CD4-positive, alpha-beta T cell treated with Interleukin-2 at 100 ng/mL for 4 hours (primary cell): ENCODE data around the gene EVA1C.
"Not testable (repeated sequence)": the region's sequence is repeated elsewhere in the genome, so short reads cannot be mapped to it uniquely, and the experiment has no call there.

Source experiments
- DNase-seq: peaks from one replicate; pipeline ENCODE4 v3.0.0-alpha.2; 2020; ENCODE audit warnings: low spot score

Gene EVA1C

DNA sequence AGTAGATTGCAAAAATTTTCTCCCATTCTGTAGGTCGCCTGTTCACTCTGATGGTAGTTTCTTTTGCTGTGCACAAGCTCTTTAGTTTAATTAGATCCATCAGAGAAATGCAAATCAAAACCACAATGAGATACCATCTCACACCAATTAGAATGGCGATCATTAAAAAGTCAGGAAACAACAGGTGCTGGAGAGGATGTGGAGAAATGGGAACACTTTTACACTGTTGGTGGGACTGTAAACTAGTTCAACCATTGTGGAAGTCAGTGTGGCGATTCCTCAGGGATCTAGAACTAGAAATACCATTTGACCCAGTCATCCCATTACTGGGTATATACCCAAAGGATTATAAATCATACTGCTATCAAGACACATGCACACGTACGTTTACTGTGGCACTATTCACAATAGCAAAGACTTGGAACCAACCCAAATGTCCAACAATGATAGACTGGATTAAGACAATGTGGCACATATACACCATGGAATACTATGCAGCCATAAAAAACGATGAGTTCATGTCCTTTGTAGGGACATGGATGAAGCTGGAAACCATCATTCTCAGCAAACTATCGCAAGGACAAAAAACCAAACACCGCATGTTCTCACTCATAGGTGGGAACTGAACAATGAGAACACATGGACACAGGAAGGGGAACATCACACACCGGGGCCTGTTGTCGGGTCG lies 21.8 kb upstream of the EVA1C start:
- not testable (repeated sequence) for DNase-seq

DNA sequence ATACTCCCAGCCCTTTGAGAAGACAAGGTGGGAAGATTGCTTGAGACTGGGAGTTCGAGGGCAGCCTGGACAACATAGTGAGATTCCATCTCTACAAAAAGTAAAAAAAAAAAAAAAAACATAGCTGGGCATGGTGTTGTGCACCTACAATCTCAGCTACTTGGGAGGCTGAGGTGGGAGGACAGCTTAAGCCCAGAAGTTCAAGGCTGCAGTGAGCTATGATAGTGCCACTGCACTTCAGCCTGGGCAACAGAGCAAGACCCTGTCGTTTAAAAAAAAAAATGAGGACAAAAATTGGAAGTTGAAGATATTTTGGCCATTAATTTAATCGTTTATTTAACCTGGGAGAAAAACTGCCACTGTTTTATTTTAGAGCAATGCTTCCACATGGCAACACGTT lies 20.8 kb upstream of the EVA1C start:
- no peak for DNase-seq

DNA sequence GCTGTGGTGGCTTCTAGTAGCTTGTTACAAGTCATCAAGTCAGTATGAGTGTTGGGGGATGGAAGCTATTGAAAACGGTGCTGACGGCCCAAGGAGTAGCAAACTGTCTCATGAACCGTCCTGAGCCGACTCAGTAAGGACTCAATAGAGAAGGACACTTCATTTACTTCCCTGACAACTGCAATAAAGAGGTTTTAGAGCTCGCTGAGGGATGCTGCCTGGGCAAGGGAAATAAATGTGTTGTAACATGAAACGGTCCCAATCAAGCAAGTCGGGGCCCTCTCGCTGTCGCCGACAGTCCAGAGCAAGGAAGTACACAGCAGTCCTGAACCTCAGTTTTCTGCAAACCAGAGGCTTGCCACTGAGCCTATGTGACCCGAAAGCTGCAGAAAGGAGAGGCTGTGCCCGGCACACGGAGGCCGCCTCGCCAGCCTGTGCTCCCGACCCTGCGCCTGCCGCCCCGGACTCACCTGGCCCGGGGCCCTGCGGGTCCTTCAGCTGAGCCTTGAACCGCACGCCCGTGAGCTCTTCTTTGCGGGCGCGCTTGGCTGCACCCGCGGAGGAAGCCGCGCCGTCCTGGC lies 20.1 kb upstream of the EVA1C start:
- no peak for DNase-seq

DNA sequence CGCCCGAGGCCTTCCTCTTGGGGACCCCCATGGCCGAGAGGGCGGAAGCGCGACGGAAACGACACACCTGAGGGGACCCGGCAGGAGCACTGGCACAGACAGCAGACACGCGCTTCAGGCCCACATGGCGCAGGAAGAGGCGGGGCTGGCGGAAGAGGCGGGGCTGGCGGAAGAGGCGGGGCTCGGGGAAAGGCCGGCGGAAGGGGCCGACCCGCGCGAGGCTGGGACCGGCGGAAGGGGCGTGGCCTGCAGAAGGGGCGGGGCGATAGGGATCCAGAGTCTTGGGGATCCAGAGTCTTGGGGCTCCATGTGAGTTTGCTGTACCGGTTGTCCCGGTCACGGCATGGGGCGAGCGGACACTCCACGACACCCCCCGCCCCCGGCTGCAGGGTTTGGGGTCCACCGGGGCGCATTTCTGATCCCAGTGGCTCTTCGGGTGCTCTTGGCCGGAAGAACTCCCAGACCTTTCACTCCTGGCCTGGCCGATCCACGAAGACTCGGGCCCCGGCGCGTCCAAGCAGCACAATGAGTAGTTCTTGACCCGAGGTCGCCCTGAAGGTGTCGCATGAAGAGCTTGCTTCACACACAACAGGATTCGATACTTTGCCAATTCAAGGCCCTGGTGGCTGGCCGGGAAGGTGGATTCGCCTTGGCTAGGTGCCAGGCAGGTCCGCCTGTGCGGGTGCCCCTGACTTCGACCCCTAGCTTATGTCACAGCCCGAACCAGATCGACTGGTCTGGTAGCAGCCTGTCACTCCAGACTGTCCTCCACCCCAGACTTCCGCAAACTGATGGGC lies 19.4 kb upstream of the EVA1C start, which contains the start of gene URB1:
Gene URB1, minus strand, starts transcription at position 133 of the 797 bp plus-strand sequence. Its CDS starts 102 bp downstream, at position 31.
- peak; percentile 94 for DNase-seq

DNA sequence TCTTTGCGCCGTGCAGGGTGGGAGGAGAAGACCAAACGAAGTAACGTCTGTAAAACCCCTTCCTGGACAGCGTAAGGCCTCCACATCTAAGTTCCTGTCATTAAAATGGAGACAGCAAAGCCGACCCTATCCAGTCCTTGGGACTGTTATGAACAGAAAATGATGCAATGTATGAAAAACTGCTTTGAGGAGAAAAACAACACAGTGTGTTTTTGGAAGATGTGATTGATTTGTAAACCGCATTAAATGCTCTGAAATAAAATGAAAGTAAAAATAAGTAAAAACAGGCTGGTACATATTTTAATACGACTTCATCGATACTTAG lies 18.9 kb upstream of the EVA1C start:
- no peak for DNase-seq

DNA sequence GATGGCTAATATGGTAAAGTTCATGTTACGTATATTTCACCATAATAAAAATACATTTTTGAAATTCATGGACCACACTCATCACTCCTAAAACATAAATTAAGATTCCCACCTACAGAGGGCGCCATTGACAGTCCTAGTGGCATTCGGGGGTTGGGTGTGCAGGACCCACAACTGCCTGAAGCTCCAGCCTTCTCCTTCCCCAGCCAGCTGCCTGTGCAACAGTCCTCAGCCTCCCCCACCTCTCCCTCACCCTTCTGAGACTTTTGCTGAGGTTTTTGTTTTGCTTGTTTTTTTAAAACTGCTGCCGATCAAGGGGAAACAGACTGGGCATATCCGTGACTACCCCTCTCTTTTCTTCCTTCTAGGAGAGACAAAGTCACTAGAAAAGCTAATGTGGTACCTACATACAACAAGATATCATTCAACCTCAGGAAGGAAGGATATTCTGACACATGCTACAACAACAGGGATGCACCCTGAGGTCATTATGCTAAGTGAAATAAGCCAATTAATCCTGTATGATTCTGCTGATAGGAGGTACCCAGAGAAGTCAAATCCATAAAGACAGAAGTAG lies 9.2 kb upstream of the EVA1C start:
- peak; percentile 76 for DNase-seq

DNA sequence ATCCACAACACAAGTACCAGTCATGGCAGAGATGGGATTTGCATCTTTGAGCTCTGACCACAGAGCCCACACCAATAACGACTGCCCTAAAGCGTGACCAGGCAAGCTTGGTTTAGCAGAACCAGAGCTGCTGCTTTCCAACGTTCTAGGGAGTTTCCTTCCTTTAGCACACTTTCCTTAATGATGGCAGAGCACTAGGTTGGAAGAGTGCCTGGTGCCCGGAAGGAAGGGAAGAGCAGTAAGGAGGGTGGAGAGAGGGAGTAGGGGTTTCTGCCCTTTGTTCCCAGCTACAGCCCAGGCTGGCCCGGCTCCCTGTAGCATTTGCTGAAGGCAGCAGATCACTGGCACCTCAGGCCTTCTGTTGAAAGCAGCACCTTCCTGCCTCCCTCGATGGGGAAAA lies 6.1 kb upstream of the EVA1C start:
- no peak for DNase-seq

DNA sequence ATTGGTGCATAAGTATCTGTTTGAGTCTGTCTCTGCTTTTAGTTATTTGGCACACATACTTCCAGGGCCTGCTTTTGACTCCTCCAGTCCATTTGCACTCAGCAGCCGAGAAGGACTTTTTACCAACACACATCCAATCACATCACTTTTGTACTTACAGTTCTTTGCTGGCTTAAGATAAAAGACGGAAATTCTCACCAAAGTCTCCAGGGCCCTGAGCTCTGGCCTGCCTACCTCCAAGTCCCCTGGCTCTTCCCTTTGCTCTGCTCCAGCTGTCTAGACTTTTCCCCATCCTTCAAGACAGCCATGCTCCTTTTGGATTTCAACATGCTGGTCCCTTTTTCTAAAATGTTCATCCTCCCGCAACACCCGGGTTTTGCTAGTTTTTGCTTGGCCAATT lies 2.2 kb upstream of the EVA1C start:
- no peak for DNase-seq

DNA sequence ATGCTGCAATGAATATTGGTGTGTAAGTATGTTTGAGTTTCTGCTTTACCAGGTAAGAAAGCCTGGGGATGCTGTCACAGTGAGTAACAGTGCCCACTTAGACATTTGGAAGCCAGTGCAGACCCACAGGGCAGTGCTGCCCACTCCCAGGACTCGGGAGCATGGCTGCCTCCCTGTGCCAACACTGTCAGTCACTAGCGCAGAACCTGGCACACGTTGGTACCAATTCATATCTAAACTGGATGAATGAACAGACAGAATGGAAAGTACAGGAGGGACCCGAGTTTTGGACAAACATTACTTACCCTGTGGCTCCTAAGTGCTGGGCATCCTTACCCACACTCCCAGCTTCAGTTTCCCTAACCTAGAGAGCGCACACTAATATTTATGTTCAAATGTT lies 1.6 kb upstream of the EVA1C start:
- no peak for DNase-seq

DNA sequence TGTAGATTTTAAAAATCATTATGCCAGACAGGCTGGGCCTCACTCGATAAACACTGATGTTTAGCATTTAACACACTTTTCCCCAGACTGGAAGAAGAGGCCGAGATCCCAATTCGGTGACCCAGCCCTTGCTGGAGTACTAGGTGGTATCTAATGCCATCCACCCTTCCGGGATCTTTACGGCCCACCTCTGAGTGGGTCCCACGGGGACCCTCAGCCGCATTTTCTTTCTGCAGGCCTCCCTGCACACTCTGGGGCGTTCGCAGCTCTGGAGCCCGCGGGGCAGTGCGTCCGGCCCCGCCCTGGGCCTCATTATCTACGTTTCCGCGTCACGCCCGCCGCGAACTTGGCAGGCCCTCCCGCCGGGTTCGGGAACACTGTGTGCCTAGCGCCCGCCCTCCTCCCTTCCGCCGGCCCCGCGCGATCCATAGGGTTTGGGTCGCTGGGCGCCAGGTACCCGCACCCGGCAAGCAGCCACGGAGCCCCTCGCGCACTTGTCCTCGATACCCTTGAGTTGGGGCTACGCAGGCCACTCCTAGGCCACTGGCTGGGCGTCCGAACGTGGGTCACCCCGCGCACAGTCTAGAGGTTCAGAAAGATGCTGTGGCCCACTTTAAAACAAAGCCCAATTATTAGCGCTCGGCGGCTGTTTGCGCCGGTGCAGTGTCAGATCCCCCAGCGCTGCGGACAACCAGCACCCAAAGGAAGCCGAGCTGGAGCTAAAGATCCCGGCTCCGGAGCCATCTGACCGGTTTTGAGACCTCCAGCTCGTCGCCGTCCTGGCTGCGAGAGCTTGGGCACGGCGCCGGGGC lies 950 bp upstream of the EVA1C start:
- peak; percentile 66 for DNase-seq

DNA sequence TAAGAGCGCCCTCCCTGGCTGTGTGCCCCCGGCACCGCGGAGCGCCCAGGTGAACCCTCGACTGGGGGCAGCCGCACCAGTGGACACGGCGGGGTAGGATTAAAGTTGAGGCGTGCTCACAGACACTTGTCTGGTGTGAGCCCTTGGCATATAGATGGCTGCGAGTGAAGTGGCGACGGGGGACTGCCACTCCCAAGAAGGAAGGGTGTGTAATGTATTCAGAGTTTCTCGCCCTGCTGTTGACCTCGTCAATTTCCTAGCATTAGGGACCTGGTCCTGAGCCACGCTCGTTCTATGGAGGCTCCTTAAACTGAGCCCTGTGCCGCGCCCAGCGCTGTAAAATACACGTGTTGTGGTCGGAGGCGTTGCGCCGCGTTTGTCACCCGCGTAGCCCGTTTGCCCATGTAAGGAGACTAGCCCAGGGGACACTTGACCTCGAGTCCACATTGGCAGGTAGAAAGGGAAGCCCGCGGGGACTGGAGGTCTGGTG lies 554 bp downstream of the EVA1C start:
- no peak for DNase-seq

DNA sequence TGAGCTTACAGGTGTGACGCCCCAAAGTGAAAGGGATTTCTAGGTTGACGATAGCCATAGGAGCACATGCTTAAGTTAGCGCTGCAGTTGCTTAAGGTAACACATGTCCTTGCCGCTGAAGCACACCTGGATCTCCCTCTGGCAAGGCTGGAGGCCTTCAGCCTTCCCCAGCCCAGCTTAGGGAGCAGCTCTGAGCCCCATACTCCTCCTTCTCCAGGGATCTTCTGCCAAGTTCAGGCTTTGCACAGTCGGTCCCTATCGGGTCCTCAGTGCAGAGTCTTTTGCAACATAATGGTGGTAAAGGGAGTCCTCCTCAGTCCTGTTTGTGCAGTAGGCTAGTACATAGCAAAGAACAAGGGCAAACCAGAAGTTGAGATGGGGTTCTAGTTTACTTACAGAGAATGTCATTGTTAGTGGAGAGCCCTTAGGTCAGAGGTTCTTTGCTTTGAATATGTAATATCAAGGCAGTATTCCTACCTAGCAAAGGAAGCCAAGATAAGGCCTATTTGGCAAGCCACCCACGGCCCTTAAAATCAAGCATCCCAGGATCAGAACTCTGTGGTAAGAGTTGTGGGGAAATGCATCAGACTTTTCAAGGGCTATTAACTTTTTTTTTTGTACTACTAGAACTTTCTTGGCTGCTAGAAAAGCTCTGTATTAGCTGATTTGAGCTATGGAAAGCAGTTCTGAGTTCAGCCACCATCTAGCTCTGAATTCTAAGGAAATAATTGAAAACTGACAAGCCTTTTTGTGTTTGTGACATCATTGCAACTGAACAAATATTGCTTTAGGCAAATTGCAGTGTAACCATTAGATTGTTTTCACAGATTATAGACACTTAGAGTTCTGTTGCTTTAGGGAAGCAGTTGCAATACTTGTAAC lies 1.4 kb downstream of the EVA1C start:
- no peak for DNase-seq

DNA sequence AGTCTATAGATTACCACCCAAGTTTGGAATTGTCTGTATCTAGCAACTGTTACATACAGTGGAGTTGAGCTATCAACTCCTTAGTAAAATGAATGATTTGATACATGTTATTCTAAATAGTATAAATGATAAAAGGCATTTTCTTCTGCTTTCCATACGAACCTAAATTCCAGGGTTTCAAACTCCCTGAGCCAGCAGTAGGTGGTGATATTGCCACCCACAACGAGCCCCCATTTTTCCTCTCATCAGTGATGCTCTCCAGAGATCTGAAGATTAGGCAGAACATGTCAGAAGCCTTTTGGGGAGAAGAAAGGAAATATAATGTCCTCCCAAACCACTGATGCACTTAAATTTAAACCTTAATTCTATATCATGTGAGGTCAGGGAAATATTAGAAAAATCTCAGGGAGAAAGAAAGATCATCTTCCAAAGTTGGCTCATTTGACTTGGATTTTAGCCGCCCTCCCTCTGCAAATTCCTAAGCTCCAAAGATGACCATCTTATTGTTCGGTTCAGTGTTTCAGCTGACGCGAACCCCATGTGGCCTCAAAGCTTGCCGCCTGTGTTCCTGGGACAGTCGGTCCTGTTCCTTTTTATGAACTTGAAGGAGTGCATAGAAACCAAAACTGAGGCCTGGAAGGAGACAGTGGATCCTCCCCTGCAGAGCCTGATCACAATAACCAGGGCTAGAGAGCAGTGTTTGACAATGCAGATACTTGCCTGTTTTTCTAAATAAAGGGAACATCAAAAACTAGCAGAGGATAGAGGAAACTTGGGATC lies 2.3 kb downstream of the EVA1C start:
- no peak for DNase-seq

DNA sequence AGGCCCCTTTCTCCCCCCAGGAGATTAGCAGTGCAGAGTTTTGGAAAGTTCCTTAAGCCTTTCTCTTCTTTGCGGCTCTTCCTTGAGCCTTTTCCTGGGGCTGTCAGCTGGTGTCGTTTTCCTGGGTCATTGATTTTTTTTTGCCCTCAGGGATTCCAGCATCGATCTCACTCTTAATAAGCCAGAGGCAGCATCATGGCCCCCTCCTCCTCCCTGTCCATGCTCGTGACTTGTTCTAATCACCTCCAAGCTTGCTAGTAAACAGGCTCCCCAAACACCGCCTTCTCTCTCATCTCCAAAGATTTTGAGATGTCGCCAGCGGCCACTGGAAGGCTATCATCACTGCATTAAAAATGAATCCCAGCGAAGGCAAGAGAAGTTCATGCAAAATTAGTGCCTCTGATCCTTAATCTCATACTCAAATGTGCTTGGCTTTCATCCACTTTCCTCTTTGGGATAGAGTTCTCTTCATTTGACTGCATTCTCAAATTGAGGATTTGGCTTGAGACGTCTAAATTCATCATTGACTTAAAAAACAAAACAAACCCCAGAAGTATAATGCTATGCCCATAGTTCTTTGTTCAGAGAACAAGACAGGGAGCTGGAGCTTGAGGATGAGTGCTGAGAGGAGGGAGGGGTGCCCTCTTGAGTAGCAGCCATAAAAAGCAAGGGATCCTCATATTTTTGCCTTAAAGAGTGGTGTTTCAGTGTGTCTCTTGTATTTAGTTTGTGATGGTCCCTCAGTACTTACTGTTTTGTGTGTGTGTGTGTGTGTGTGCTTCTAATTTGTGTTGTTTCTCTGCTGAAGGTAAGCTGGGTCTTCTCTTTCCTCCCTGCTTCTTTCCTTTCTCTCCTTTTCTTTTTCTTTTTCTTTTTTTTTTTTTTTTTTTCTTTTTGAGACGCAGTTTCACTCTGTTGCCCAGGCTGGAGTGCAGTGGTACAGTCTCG lies 3.2 kb downstream of the EVA1C start:
- no peak for DNase-seq

DNA sequence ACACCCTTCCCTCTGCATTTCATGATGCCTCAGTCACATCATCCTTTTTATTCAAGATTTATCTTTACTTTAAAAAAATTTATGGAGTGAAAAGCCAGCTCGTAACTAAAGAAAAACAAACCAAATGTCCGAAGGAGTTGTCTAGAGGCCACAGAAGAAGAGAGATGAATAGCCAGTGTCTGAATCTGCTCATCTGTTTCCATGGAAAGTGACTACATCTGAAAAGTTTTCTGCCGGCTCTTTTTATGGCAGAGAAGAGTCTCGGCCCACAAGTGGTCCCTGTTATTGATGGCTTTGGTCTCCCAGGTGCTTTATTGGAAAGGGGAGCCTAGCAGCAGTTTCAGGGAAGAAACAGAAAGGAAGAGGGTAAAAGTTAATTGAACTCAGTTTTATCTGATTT lies 5.6 kb downstream of the EVA1C start:
- DNase-seq: no peak

DNA sequence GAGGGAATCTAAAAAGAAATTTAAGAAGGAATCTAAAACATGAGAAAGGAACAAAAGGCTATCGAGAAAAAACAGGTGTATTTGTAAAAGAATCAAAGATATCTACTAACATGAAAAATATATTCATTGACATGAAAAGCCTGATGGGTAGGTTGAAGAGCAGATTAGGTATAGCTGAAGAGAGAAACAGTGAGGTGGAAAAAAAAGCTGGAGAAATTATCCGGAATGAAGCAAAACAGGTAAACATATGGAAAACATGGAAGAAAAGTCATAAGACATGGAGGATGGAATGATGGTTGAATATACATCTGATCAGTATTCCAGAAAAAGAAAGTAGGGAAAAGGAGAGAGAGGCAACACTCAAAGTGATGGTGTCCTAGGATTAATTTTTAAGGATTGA lies 9.6 kb downstream of the EVA1C start:
- no peak for DNase-seq

DNA sequence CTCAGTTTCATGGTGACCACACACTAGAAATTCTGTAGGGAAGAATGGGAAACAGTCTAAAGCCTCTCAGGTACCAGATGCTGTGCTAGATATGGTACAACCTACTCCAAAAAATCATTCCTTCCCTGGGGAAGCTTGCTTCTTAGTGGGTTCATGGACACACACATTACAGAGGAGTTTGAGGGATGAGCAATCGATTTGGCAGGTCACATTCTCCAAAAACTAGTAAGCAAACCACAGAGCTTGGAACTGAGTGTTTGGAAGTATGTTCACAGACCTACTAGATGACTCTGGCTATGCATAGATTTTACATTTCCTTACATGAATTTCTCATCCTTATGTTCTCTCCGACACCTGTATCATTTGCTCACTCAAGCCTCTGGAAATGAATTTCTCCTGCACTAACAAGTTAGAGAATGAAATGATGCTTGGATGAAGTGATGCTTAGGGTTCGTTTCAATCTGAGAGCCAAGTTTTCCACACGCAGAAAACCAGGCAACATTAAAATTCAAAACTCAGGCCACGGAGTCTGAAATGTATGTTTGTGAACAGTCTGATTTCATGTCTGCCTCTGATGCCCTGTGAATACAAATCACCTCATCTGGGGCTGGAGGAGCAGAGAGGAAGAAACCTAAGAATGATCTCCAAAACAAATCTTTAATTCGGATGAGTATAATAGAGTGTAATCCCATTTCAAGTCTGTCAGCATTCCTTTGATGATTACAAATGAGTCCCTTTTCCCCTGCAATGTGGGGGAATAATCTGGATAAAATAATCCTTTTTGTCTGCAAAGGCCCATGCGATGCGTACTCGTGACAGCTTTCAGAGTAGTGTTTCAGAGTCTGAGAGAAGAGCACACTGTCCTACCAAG lies 11.0 kb downstream of the EVA1C start:
- DNase-seq: no peak

DNA sequence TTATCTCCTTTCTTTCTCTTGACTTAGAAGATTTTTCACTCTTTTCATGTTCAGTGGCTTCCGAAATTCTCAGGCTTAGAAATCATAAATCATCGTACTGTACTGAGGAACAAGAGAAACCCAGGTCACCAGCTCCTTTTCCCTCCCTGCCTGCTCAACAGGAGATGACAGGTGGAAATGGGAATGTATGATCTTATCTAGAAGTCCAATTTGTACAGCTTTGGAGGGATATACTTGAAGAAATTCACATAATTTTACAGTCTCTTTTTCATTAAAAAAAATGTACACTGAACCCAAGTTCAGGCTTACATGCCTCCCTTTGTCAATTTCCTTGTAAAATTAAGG lies 11.7 kb downstream of the EVA1C start:
- no peak for DNase-seq
